T-helper 2 cell treated with Interferon-gamma antibody and Interleukin-4, amounts not matched to agents 100 ng/mL and 5 ng/mL, for 36 hours (primary cell): ENCODE measurements around the gene CACNA2D4. TPM values are rescaled to one million over a fixed set of nuclear protein-coding genes. Genes with fewer than 3 reads are reported as not detected.

Experiments used
- intact Hi-C: fragments of 100-400 bp; cut with micrococcal nuclease; formaldehyde crosslinking; loops from one replicate; pipeline ENCODE4 v1.15.1; 2023
- total RNA-seq: library from RNA; stranded (reverse); gene quantifications from 2 replicates; pipeline ENCODE4 v1.2.3, GENCODE V29; 2022

Gene CACNA2D4
- total RNA-seq, 1 donor from 2014 or later = 15.3 TPM

DNA sequence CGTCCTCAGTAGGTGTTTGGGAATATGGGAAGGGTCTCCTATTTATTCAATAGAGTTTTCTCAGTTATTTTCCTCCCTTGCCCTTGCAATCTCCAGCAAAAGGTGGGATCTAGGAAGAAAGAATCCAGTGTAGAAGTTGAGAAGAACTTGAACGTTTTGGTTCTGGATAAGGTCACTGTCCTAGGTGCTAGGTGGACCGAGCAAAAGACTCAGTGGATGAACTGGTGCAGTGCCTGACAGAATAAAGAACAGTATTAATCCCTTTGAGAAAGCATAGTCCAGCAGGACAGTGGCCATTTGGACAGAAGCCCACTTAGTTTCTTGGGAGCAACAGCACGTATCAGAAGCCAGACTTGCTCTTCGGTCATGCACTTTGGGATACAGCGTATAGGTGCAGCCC lies 130.7 kb downstream of the CACNA2D4 start:
- intact Hi-C loops = no loop called here

DNA sequence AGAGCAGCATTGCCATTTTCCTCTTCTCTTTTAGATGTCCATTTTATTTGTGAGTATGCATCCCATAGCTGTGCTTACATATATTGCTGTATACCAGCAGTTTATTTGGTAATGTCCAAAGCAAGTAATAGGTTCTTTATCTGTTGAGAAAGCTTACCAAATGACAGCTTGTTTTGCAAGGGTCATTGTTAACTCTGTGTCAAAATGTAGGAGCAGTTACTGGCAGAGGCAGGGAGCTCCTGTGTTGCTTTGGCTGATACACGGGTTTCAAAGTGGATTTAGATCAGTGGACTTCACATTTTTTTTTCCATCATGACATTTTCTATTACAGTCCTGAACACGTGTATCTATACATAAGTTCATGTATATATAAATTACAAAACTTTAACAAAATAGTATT lies 136.2 kb downstream of the CACNA2D4 start:
- intact Hi-C loops = no loop called here

DNA sequence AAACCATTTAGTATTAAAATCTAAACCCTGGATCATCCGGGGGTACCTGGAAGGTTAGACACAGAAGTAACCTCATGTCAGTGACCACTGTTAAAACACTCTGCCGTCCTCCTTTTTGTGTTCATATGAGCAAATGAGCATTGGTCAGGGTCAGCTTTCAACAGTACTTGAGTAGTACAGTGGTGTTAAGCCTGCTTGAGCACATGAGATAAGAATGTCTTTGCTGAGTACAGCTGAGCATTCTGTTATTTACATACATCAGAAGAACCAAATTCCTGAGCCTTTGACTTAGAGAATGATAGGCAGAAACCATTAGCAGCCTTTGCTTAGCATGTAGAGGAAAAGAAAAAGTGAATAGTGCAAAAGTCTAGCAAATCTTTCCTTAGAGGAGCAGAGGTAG lies 136.7 kb downstream of the CACNA2D4 start:
- intact Hi-C loops = no loop called here

DNA sequence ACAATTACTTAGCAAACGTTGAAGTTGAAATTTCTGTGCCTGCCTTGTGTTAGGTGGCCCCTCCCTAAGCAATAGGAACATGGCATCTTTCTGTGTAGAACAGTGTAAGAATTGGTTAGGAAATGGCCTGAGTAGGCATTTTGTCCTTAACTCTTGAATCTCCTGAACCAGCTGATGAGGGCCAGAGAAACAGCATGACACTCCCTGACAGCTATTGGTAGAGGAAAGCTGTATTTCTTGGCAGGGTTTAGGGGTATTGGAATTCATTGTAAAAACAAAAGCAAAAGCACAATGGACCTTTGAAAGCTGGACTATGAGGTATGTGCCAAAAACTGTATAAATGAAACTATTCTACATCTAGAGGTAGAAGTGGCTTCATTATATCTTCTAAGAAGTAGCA lies 138.7 kb downstream of the CACNA2D4 start:
- intact Hi-C loops = loop anchor here (10.0 kb wide), 1 partner anchor 645 kb away; no protein-coding TSS in a partner anchor

DNA sequence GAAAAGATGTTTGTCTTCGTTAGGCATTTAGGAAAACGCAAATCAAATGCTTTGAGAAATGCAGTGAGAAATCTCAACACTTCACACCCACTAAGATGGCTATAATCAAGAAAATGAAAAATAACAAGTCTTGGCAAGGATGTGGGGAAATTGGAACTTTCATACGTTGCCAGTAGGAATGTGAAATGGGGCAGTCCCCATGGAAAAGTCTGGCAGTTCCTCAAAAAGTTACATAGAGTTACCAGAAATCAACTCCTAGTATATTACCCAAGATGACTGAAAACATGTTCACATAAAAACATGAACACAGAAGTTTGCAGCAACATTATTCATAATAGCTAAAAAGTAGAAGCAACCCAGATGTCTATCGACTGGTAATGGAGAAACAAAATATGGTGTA lies 139.5 kb downstream of the CACNA2D4 start:
- intact Hi-C loops = loop anchor here (10.0 kb wide), 1 partner anchor 644 kb away; no protein-coding TSS in a partner anchor

DNA sequence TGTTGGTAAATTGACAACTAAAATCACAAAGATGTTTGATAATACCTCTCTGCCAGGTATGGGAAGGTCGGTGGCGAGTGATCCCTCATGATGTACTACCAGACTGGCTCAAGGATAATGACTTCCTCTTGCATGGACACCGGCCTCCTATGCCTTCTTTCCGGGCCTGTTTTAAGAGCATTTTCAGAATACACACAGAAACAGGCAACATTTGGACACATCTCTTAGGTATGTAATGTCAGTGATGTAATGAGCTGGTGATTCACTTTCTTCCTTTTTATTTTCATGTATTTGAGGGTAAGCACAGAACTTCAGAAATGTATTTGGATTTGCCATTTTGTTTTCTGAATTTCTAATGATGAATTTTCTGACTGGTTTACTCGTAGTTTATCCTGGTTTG lies 140.7 kb downstream of the CACNA2D4 start:
- intact Hi-C loops = loop anchor here (10.0 kb wide), 1 partner anchor 643 kb away; no protein-coding TSS in a partner anchor

DNA sequence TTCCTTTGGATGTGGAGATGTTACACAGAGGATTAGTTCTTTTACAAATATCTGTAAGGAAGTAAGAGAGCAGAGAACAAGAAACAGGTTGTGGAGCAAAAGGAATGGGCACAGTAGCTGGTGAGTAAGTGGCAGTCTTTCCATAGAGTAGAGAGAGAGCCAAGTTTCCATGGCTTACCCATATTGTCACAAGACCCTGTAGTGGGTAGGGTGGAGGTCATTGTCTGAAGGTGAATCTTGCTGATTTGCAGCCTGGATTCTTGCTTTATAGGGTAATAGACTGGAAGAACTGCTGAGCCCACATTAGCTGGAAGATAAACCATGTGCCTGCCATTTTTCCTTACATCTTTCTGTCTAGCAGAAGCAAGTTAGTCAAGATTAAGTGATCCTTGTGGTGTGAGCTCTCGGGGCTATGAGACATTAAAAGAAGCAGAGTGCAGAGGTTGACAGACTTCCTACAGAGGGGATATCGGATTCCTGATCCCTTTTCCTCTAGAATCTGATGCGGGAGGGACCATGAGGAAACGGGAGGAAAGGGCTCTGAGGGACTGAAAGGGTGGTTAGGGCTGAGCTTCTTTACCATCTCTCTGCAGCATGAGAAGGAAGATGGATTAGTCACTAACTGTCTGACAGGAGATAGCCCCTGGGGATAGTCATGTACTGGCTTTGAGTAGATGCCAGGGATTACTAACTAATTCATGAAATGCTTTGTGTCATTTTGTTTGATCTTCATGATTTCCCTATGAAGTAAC lies 142.1 kb downstream of the CACNA2D4 start:
- intact Hi-C loops = loop anchor here (10.0 kb wide), 1 partner anchor 642 kb away; no protein-coding TSS in a partner anchor

DNA sequence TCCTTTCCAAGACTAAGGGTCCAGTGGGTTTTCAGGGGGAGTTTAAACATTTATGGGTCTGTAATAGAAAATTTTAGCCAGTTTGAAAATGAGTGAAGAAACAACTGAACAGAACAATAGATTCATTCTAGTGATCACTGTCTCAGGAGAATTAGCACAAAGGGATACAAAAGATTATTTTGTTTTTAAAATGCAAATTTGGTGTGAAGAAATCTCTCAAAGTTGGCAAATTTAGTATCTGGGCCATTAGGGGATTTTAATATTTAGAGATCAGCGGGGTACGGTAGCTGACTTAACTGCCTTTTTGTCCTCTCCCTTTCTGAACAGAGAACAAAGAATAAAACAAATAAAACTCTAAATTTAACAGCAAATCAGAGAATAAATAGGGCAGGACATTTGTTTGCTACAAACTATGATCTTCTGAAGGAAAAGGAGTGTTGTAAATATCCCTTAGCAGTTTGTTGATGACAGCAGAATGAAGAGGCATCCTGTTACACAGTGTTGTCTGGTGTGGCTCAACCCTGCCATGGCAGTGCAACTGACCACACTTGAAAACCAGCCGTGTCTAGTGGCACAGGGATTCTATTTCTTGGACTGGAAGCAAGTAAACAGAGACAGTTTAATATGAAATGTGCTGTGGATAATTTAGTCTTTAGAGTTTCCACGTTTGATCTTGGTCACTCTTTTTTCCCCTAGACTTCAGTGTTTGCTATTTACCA lies 144.4 kb downstream of the CACNA2D4 start:
- intact Hi-C loops = loop anchor here (10.0 kb wide), 1 partner anchor 639 kb away; no protein-coding TSS in a partner anchor

DNA sequence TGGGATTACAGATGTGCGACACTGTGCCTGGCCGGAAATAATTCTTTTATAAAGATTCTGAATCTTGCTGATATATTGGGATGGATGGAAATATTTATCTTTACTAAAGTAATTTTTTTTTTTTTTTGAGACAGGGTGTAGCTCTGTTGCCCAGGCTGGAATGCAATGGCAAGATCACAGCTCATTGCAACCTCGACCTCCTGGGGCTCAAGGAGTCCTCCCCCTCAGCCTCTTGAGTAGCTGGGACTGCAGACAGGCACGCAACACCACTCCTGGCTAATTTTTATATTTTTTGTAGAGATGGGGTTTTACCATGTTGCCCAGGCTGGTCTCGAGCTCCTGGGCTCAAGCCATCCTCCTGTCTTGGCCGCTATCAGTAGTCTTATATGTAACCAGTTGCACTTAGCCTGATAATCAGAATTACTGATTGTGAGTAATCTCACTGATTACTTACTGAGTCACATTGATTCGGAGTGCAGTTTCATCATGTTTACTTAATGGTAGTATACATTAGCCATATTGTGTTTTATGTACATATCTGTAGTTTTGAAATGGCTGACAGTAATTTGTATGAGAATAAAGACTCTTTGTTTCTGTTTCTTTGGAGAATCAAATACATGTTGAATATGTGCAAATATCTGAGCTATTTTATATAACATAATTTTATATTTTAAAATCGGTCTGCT lies 148.5 kb downstream of the CACNA2D4 start:
- intact Hi-C loops = loop anchor here (10.0 kb wide), 1 partner anchor 635 kb away; no protein-coding TSS in a partner anchor

DNA sequence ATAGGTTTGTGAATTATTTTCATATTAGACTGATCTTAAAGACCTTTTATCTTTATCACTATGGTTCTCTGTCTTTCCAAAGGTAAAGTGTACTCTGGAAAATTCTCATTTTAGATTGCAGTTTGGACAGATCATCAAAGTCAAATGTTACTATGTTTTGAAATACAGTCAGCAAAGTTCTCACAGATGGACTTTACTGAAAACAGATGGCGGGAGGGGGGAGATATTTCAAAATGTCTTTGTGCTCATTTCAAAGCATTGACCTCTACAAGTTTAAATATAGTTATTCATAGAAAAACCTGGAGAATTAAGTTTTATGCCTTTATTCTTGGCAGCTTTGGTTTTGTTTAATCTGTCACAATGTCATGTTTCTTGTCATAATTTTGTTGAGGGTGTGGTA lies 149.8 kb downstream of the CACNA2D4 start:
- intact Hi-C loops = no loop called here

DNA sequence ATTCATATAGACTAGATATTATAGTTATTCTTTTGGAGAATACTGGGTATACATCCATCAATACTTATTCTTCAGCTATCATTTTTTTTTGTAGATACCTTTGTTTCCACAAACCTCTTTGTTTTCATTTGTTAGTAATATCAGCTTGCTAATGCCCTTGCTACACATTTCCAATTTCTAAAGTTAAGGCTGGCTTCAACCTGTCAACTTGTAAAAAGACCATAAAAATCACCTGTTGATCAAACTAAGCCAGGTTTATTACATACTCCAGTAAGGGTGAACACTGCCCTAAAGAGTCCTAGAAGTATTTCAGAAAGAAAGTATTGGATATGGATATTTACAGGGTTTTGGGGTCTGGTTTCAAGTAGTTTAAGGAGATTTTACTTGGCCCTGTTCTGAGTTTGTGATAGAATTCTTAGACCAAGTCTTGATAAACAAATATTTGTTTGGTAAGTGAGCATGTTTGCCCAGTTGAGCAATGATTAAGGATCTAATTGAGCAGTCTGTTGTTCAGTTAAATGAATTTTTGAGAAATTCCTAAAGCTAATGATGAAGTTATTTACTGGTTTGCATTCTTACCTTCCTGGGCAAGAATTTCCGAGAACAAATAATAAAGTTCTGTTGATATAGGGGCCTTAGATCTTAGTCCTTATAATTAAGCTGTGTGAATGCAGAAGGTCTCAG lies 150.9 kb downstream of the CACNA2D4 start:
- intact Hi-C loops = no loop called here

DNA sequence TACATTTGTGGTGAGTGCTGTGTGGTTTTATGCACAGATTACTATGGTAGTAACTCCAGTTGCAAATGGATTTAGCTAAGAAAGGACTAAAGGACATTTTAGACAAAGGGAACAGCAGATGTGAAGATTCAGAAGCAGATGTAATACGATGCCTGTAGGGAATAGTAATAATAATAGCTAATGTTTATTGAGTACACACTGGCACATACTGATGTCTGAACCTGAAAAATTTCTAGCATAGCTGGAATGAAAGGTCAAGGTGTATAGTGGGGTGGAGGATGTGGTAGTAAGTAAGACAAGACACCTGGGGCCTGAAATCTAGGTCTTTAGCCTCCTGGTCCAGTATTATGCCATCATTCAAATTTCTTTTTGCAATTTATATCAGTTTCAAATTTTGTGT lies 152.3 kb downstream of the CACNA2D4 start:
- intact Hi-C loops = no loop called here

DNA sequence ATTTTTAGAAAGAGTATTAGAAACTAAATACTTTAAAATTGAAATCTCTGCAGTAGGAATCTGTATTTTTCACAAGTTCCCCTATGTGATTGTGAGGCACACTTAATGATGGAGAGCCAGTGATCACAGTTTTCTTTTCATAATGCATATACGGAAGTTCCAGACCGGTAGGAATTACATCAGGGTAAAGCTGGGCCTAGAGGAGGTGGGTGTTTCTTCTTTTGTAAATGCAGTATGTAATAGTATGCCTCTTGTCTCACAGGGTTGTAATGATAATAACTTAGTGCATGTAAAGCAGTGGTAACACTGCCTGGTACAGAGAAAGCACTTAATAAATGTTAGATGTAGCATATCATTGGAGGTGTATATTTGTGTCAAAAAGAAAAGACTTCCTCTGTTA lies 155.3 kb downstream of the CACNA2D4 start:
- intact Hi-C loops = no loop called here

DNA sequence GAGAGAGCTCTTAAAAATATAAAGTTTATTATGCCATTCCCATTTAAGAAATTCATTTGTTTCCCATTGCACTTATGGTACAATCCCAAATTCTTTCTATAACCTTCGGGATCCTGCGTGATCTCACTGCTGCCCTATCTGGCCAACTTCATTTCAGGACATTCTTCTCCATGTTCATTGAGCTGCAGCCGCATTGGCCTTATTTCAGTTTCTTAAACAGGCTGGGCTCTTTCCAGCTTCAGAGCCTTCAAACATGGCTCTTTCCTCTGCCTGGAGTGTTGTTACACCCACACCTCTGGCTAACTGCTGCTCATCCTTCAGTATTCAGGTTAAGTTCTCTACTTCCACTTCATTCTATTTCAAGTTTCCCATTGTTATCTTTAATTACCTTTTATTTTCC lies 156.6 kb downstream of the CACNA2D4 start:
- intact Hi-C loops = no loop called here

DNA sequence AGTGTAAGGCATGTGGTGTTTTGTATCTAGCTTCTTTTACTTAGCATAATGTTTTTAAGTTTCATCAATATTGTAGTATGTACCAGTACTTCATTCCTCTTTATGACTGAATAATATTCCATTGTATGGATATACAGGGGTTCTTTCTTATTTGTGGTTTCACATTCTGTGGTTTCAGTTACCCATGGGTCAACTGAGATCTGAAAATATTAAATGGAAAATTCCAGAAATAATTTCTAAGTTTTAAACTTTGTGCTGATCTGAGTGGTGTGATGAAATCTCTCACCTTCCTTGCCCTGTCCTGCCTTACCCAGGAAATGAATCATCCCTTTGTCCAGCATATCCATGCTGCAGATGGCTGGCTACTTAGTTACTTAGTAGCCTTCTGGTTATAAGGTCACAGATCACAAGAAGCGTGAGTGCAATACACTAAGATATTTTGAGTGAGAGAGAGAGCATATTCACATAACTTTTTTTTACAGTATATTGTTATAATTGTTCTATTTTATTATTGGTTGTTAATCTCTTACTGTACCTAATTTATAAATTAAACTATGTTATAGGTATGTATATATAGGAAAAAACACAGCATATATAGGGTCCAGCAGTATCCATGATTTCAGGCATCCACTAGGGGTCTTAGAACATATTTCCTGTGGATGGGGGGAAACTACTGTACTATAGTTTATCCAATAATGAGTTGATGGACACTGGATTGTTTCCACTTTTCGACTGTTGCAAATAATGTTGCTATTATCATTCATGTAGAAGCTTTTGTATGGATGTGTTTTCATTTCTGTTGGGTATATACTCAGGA lies 157.7 kb downstream of the CACNA2D4 start:
- intact Hi-C loops = no loop called here

DNA sequence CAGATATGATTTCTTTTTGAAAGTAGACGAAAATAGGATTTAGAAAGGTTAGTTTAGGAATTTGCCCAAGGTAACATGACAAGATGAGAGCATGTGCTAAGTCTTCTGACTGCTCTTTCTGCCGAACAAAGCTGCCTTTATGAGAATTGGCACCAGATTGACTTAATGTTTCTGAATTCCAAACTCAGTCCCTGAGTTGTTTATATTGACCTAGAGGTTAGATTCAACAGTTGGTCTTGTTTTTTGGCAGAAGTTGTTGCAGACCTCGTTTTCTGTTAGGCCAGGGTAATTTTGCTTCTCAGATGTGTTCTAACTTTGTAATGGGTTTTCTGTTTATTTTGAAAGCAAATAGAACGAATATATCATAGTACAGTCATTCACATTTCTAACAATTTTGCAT lies 159.6 kb downstream of the CACNA2D4 start:
- intact Hi-C loops = no loop called here

DNA sequence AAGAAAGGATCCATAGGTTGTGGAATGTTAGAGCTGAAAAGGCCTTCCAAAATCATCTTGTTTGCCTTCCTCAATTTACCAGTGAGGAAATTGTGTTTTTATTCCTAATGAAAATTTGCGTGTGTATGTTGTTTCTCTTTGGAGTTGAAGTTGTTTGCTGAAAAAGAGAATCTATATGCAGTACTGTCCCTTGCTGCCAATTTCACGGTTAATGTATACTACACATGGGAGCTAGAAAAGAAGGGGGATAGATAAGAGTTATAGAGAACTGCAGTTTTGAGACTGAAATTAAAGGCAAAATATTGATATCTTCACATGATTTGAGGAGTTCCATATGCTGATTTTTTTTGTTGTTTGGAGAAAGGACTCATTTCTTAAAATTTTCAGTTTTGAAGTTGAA lies 160.1 kb downstream of the CACNA2D4 start:
- intact Hi-C loops = no loop called here

DNA sequence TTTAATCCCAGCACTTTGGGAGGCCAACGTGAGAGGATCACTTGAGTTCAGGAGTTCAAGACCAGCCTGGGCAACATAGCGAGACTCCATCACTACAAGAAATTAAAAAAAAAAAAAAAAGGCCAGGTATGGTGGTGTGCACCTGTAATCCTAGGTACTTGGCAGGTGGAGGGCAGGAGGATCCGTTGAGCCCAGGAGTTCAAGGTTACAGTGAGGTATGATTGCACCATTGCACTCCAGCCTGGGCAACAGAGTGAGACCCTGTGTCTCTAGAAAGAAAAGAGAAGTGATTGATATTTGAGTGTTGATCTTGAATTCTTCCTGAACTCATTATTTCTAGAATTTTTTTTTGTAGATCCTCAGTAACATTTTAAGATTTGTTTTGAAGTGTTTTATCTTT lies 168.2 kb downstream of the CACNA2D4 start:
- intact Hi-C loops = no loop called here

DNA sequence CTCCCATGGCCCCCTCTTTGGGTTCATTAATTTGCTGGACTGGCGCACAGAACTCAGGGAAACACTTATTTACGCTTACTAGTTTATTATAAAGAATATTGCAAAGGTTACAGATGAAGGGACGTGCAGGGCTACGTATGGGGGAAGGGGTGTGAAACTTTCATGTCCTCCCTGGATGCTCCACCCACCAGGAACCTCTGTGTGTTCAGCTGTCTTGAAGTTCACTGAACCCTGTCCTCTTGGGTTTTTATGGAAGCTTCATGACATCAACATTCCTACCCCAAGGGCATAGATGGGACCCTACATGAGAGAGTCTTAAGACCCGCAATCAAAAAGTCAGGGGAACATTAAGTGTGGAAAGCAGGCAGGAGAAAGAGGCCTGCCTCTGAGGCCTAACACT lies 169.4 kb downstream of the CACNA2D4 start:
- intact Hi-C loops = no loop called here

DNA sequence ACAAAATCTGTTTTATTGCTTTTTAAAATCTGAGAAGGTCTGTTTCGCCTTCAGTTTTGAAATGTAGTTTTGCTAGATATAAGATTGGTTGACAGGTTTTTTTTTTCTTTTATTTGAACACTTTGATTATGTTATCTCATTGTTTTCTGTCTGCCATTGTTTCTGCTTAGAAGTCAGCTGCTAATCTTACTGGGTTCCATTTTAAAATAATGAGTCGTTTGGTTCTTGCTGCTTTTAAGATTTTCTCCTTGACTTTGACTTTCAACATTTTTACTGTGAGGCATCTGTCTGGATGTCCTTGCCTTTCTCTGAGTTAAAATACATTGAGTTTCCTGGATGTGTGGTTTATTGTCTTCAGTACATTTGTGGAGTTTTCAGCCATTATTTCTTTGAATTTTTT lies 170.8 kb downstream of the CACNA2D4 start:
- intact Hi-C loops = no loop called here

DNA sequence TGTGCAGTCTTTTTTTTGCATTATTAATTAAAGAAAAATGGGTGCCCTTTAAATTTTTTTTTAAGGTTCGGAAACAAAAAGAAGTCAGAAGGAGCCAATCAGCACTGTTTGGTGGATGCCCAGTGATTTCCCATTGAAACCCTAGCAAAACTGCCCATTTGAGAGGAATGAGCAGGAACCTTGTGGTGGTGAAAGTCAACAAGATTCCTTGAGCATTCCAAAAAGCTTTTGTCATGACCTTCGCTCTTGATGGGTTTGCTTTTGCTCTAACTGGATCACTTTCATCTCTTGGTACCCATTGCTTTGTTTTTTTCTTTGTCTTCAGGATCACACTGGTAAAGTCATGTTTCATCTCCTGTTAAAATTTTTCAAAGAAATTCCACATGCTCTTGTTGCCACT lies 173.5 kb downstream of the CACNA2D4 start:
- intact Hi-C loops = no loop called here
